Islet of Langerhans (tissue), 1 donor: ENCODE measurements around the gene KANK2.

Source experiments
- FAIRE-seq: peaks from one replicate; lab custom pipeline; 2011; peaks lifted over from hg19 to GRCh38; lab: Jason Lieb, UNC

The KANK2 gene

DNA sequence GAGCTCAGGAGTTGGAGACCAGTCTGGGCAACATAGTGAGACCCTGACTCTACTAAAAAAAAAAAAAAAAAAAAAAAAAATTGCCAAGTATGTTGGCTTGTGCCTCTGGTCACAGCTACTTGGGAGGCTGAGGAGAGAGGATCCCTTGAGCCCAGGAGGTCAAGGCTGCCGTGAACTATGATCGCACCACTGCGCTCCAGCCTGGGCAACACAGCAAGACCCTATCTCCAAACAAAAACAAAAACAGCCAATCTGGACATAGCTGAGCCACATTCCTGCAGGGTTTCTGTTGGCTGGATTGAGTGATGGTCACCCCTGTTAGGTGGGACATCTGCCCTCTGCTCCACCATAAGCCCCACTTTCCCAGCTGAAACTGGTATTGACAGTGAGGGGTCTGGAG, 28.5 kb upstream of the KANK2 start:
- no peak for FAIRE-seq

DNA sequence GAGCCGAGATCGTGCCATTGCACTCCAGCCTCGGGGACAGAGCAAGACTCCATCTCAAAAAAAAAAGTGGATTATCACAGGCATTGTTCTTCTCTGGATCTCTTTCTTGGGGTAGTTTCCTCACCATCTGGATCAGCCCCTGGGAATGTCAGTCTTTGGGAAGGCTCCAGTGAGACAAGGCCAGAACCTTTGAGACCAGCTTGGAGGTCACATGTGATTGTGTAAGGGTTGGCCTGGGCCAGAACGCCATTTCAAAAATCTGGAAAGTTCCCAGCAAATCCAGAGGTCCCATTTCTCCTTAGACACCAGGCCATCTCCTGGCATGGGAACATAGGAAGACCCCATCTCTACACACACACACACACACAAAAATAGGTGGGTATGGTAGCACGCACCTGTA, 27.8 kb upstream of the KANK2 start:
- no peak for FAIRE-seq

DNA sequence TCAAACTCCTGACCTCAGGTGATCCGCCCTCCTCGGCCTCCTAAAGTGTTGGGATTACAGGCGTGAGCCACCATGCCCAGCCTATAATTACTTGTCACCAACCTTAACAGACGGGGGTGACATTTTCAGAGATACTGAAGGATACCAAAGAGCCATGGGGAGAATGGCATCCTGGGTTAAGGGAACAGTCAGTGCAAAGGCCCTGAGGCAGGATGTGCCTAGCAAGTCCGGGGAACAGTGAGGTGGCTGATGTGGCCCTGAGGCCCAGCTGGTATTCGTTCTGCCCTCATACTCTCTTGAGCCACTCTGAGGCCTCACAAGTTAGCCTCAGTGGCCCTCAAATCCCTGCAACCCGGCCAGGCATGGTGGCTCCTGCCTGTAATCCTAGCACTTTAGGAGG, 27.1 kb upstream of the KANK2 start:
- no peak for FAIRE-seq

DNA sequence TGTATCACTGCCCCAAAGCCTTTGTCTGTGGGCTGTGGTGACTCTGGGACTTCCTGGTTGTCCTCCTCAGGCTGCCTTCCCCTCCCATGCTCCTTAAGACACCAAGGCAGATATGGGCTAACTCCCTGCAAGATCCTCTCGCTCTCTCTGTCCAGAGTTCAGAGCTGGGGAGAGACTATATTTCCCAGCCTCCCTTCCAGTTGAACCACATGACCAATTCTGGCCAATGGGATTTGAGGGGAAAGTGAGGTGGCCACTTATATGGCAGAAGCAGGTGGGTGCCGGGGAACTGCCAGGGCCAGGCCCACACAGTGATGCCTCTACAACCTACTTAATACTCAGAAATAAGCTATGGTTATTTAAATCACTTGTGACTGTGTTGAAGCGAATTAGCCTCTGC, 25.9 kb upstream of the KANK2 start:
- FAIRE-seq = no peak

DNA sequence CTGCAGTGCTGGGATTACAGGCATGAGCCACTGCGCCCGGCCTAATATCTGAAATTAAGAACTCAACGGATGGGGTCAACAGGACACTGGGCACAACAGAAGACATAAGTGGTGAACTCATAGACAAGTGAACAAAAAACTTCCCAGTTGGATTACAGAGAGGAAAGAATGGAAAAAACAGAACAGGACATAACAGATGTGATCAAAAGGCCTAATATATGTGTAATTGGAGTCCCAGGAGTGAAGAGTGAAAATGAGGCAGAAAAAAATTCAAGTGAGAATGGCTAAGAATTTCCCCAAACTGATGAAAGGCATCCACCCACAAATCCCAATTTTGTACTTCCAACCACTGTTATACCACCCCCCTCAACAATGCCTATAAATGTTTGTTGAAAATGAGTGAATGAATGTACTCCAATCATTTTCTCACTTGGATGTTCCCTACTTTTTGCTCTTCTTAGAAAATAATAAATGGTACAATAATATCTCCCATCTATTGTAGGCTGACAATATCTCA, 23.8 kb upstream of the KANK2 start:
- no peak for FAIRE-seq

DNA sequence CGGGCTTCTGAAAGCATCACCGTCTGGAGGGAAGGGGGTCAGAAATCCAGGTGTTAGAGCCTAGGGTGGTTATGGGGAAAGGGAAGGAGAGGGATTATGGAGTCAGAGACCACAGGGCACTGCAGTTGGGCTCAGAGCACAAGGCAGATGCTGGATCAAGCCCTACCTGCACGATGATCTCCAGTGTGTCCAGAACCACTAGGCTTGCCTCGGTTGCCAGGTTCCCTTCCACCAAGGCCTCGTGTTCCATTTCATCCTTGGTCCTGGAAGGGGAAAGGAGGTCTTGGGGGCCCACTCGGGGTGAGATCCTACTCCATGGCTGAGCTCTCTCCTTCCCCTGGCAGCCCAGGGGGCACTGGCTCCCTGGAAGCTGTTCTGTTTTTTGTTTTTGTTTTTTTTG, 17.0 kb upstream of the KANK2 start:
- no peak for FAIRE-seq

DNA sequence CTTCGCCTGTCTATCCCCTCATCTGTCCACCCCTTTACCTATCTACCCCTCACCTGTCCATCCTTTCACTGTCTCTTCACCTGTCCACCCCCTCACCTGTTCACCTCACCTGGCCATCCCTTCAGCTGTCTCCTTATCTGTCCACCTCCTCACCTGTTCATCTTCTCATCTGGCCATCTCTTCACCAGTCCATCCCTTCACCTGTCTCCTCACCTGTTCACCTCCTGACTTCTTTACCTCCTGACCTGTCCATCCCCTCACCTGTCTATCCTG, 13.2 kb upstream of the KANK2 start:
- no peak for FAIRE-seq

DNA sequence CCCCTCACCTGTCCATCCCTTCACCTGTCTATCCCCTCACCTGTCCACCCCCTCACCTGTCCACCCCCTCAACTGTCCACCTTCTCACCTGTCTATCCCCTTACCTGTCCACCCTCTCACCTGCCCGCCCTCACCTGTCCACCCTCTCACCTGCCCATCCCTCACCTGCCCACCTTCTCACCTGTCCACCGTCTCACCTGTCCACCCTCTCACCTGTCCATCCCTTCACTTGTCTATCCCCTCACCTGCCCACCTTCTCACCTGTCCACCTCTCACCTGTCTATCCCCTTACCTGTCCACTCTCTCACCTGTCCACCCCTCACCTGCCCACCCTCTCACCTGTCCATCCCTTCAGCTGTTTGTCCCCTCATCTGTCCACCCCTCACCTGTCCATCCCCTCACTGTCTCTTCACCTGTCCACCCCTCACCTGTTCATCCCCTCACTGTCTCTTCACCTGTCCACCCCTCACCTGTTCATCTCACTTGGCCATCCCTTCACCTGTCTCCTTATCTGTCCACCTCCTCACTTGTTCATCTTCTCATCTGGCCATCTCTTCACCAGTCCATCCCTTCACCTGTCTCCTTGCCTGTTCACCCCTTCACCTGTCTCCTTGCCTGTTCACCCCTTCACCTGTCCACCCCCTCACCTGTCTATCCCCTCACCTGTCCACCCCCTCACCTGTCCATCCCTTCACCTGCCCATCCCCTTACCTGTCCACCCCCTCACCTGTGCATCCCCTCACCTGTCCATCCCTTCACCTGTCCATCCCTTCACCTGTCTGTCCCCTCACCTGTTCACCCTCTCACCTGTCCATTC, 12.7 kb upstream of the KANK2 start:
- FAIRE-seq = no peak

DNA sequence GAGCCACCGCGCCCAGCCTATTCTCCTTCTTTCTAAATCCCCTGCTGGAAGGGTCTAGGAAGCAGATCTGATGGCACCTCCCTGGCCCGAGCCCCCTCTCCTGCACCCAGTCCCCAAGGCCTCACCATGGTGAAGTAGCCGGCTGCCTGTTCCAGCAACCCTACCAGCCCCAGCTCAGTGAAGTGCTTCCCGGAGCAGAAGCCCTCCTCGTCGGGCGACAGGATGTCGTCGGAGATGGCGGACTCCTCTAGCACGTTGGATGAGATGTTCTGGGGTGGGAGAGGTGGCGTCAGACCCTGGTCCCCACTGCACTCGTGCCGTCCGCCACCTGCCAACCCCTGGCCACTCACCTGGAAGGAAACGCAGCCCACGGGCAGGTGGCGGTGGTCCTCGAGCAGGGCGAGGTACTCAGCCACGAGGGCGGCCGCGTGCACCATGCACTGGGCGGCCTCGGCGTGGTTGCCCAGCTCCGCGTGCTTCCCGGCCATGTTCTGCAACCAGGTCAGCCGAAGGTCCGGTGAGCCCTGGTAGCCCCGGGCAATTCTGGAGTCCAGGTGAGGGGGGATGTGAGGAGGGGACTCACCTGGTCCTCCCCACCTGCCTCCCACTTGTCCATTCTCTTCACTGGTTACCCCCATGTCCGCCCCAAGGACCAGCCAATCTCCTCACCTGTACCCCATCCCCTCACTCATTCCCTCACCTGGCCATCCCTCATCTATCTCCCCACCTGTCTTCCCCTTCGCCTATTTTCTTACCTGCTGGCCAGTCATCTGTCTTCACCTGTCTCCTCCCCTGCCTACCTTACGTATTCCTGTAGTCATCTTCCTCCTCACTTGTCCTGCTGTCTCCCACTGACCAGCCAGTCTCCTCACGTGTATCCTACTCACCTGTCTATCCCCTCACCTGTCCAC, 11.5 kb upstream of the KANK2 start:
- no peak for FAIRE-seq

DNA sequence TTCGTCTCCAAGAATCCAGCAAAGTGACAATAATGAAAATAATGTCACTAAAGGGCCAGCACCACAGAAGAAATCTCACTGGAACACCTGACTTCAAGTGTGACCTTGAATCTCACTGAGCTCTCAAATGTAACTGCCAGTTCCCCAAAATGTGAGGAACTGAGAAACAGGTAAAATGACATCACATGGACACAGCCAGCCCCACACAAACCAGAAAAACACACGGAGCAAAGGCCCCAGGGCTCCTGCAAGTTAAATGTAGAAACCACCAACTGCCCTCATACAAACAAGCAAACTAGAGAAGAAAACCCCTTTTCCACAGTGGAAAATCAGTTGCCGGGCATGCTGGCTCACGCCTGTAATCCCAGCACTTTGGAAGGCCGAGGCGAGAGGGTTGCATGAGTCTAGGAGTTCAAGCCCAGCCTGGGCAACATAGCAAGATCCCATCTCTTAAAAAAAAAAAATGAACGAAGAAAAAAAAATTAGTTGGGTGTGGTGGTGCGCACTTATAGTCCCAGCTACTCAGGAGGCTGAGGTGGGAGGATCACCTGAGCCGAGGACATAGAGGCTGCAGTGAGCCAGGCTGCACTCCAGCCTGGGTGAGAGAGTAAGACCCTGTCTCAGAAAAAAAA, 8.7 kb upstream of the KANK2 start:
- FAIRE-seq = no peak

DNA sequence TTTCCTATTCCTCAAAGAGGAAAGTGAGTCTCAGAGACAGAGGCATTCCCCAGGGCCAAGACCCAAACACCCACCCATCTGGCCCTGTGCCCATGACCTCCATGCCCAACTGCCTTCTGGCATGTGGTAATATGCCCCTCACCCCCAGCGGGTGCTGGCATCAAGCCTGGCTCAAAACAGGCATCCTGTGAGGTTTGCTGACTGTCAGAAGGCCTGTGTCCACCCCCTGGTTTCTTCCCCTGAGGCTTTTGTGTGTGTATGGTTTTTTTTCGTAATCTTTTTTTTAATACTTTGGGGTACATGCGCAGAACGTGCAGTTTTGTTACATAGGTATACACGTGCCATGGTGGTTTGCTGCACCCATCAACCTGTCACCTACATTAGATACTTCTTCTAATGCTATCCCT, 7.6 kb upstream of the KANK2 start:
- no peak for FAIRE-seq

DNA sequence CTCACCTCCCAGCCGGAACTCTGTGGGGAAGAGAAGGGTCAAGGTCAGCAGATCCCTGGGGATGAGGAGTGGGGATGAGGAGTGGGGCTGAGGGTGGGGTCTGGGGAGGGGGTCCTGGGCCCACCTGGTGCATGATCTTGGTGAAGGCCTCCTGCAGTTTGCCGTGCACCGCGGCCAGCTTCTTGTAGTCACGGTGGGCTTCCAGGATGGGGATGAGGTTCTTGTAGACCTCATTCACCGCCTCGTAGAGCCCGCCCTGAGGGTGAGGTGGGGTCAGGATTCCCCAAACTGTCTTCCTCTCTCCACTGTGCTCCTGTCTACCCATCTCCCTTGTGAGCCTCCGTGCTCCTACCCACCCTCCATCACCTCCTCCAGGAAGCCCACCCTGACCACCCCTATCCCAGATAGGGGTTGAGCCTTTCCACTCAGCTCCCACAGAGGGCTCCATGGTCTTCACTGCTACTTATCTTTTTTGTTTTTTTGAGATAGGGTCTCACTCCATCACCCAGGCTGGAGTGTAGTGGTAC, 6.8 kb upstream of the KANK2 start:
- no peak for FAIRE-seq

DNA sequence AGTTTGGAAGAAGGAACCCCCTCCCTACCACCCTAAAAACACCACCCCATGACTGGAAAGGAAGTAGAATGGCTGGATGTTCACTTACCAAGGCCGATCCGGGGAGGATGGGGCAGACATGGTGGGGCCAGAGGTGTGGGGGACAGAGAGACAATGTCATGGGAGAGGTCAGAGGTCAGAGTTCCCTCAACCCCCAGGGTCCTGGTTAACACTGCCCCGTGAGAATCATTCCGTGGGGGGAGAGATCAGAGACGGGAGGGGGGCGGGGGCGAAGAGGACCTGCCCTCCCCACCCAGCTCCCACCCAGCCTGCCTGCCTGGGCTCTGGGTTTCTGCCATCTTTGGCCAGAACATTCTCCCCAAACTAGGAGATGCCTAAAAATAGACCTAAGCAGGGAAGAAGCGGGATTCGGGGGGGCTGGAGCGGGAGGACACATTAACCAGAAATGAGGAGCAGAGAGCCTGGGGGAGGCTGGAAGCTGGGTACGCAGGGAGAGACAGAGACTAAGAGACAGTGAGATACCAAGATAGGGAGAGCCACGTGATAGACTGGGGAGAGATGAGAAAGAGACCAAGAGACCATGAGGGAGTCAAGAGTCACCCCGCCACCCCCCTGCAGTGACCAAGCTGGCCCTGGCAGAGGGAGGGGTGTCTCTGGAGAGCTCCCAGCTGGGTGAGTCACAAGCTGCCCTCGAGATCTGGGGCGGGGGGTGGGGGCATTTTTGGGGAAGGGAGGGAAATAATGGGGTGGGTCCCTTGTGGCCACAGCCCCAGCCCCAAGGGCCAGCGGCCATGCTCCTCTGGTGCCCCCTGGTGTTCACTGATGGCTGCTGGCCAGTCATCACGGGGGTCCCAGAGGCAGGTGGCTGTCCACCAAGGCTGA, 6.1 kb upstream of the KANK2 start:
- FAIRE-seq = no peak

DNA sequence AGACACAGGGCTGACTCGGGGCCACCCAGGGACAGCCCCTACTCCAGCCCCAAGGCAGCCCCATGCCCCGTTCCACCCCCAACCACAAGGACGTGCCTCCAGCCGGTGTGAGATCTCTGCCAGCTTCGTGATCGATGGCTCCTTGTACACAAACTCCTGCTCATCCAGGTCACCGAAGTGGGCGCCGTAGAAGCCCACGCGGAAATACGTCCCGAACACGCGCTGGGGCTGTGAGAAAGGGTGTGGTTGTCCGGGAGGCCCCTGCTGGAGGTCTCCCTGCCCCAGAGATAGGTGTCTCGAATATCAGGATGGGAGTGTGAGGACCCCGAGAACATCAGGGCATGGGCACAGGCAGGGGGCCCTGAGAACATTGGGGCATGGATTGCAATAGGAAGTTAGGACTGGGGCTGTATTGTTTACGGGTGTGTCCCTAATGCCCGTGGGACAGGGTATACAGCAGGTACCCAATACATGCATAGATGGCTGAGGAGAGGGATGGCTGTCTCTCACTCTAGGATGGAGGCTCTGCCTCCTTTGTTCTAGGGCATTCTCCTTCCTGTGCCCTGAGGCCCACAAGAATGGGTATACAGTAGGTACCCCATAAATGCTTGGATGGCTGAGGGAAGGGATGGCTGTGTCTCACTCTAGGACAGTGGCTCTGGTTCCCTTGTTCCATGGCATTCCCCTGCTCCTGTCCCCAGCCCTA, 5.3 kb upstream of the KANK2 start:
- no peak for FAIRE-seq

DNA sequence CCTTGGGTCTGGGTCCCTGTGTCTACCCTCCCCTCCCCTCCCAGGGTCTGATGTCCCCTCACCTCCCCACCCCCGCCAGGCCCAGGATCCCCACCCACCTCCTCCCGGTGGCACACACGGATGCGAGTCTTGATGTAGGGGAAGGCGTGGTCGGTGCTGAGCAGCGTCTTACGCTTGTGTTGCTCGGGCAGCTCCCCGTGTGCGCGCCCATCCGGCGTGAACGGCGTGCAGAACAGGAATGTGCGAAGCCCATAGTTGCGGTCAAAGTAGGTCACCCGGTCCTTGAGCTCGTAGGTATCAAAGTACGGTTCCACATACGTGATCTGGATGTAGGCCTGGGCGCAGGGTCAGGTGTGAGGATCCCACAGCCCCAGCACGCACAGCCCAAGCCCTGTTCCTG, 4.4 kb upstream of the KANK2 start:
- FAIRE-seq = no peak

DNA sequence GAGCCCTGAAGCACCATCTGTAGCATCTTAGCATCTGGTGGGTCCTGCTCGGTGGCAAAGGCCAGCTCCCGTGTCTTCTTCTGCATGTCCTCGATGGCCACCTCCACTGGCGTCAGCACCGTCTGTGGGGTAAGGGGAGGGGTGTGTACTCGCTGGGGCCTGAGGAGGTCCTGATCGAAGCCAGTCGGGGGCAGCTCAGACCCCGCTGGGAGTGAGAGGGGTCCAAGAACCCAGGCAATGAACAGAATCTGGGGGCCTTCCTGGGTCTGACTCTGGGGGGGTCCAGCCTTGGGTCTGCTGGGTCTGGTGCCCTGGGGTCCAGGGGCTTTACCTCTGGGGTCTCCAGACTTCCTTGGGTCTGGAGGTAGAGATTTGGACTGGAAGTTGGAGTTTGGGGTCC, 3.6 kb upstream of the KANK2 start:
- no peak for FAIRE-seq

DNA sequence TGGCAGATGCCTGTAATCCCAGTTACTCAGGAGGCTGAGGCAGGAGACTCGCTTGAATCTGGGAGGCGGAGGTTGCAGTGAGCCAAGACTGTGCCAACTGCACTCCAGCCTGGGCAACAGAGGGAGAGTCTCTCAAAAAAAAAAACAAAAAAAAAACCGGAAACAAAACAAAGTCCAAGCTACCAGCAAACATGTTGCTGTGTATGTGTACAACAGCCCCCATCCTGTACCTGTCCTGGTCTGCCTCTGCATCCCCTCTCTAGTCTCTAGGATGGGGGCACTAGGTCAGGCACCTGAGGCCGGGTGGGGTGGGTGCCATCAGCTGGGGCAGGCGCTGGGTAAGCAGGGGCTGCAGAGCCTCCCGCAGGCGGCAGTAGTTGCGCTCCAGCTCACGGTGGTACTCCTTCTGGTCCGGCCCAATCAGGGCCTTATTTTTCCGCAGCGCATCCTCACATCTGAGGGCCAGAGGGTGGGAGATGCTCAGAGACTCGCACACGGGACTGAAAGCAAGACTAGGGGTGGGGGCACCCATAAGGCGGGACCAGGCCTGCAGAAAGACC, 2.8 kb upstream of the KANK2 start:
- no peak for FAIRE-seq

DNA sequence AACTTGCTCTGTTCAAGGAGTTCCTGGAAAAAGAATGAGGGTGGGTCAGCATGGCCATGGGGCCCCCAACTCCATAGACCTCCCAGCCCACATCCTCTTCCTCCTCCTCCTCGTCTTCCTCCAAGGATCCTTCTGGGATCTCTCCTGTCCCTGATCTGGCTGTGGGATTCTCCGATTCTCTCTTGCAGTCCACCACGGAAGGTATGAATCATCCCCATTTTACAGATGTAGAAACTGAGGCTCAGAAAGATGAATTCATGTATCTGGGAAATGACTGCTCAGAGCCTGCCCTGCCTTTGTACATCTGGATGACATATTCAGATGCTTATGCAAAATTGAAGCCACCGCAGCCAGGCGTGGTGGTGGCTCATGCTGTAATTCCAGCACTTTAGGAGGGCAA, 2.2 kb upstream of the KANK2 start:
- FAIRE-seq = no peak

DNA sequence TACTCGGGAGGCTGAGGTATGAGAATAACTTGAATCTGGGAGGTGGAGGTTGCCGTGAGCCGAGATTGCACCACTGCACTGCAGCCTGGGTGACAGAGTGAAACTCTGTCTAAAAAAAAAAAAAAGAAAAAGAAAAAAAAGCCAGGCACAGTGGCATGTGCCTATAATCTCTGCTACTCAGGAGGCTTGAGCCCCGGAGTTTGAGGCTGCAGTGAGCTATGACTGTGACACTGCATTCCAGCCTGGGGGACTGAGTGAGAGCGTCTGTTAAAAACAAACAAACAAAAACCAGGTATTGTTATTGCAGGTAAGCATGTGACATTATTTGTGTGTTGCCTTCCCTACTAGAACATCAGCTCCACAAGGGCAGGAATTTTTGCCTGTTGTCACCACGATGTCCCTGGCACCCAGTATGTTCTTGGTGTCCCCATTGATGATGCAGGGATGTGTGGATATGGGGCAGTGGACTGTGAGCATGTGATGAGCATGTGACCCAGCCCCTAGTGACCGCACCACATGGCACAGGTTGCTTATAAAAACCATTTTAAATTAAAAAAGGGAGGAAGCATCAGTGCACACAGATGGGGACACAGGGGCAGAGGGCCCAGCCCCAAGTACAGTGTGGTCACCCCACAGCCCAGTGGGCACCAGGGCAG, 1.6 kb upstream of the KANK2 start:
- FAIRE-seq = no peak

DNA sequence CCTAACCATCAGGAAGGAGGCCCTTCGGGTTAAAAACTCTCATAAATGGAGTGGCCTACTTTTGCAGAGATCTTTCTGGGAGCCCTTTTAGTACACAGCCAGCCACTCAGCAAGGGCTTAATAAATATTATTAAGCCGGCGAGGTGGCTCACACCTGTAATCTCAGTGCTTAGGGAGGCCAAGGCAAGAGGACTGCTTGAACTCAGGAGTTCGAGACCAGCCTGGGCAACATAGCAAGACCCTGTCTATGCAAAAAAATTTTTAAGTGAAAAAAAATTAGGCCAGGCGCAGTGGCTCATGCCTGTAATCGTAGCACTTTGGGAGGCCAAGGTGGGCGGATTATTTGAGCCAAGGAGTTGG, 810 bp upstream of the KANK2 start:
- FAIRE-seq = no peak
